ENCODE data around the gene DYRK2.

DNA sequence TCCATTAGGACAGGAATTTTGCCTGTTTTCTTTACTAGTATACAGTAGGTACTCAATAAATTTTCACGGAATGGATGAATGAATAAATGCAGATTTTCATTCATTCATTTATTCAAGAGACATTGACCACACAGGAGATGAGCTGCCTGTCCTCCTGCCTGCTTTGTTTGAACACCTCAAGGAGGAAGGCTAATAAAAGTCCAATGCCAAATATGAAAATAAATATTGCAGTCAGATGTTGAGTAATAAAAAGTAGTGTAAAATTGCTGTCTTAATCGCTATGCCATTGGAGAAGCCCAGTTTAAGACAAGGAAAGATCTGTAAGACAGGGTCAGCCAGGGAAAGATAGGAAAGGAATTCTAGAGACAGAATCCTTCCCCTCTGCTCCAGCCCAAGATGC is 47.4 kb downstream of the DYRK2 start:
- TF ChIP-seq, protein P1, sequence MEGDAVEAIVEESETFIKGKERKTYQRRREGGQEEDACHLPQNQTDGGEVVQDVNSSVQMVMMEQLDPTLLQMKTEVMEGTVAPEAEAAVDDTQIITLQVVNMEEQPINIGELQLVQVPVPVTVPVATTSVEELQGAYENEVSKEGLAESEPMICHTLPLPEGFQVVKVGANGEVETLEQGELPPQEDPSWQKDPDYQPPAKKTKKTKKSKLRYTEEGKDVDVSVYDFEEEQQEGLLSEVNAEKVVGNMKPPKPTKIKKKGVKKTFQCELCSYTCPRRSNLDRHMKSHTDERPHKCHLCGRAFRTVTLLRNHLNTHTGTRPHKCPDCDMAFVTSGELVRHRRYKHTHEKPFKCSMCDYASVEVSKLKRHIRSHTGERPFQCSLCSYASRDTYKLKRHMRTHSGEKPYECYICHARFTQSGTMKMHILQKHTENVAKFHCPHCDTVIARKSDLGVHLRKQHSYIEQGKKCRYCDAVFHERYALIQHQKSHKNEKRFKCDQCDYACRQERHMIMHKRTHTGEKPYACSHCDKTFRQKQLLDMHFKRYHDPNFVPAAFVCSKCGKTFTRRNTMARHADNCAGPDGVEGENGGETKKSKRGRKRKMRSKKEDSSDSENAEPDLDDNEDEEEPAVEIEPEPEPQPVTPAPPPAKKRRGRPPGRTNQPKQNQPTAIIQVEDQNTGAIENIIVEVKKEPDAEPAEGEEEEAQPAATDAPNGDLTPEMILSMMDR (IDR thresholded peaks at IDR 0.05), result no peak
- TF ChIP-seq POLR2A (IDR thresholded peaks at IDR 0.05), result no peak
